K562 (cell line): ENCODE results near the gene MYO16.

Source experiments
- ATF7 ChIP-seq: fragments of 450-650 bp; IDR thresholded peaks from 2 replicates; pipeline ENCODE4 v1.7.1; 2014; ENCODE audit warnings: mild to moderate bottlenecking, moderate library complexity
- EP300 ChIP-seq: IDR thresholded peaks from 2 replicates; pipeline ENCODE4 v1.6.1; 2012; ENCODE audit warnings: low read length, improper control_type of control experiment
- IRF1 ChIP-seq: sonication (generic); formaldehyde crosslinking; IDR thresholded peaks from 2 replicates; pipeline ENCODE4 v1.8.0; 2022; ENCODE audit warnings: missing genetic modification reagents, mild to moderate bottlenecking, borderline replicate concordance
- MBD2 ChIP-seq: sonication (generic); IDR thresholded peaks from 2 replicates; pipeline ENCODE4 v1.6.1; 2016; ENCODE audit warnings: low read depth, borderline replicate concordance
- MXI1 ChIP-seq: IDR thresholded peaks from 2 replicates; pipeline ENCODE4 v1.6.1; 2011; ENCODE audit warnings: low read depth, mild to moderate bottlenecking, improper control_type of control experiment, low read length
- POLR2A ChIP-seq: fragments of 450-650 bp; conservative IDR thresholded peaks from 2 replicates; pipeline ENCODE4 v1.6.1; 2016
- ZSCAN32 ChIP-seq: fragments of 450-650 bp; formaldehyde crosslinking; IDR thresholded peaks from 2 replicates; pipeline ENCODE4 v1.4.0; 2020; ENCODE audit warnings: mild to moderate bottlenecking, moderate library complexity
- TF ChIP-seq, protein P1 (sequence below), 3 experiments: IDR thresholded peaks in 2 of 3; conservative IDR thresholded peaks in 1 of 3; 2 replicates each; pipeline ENCODE4 v1.5.1; 2011 to 2012; ENCODE audit warnings: low read length in 3 of 3, mild to moderate bottlenecking in 3 of 3, control low read depth in 2 of 3, improper control_type of control experiment in 1 of 3, inconsistent platforms in 1 of 3, low read depth in 1 of 3, mixed read lengths in 1 of 3, moderate library complexity in 1 of 3; ENCODE audit not compliant: insufficient read depth in 2 of 3
- TF ChIP-seq, protein P2 (sequence below): sonication (generic); formaldehyde crosslinking; IDR thresholded peaks from 2 replicates; pipeline ENCODE4 v1.8.1; 2023; ENCODE audit warnings: mild to moderate bottlenecking, missing genetic modification reagents
- TF ChIP-seq, protein P3 (sequence below): fragments of 250-450 bp; sonication (Bioruptor Pico); IDR thresholded peaks from 2 replicates; pipeline ENCODE4 v1.8.0; 2021; ENCODE audit warnings: borderline replicate concordance, mild to moderate bottlenecking, moderate library complexity; ENCODE audit not compliant: poor library complexity, severe bottlenecking

DNA sequence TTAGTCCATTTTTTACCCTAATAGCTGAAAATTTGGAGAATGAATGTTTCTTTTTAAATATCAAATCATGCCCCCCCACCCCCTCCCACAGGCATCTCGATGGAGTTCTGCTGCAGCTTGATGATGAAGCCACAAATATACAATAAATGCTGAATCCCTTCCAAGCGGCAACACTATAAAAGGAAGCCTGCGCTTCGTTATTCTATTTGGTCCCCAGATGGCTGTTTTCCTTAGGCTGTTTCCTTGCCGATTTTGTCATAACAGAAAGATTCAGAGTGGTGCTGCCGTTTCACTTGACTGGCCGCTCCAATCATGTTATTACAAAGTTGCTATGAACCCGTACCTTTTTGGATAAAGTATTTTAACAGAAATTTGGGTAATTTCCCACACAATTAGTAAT, 79.5 kb downstream of the MYO16 start:
- TF ChIP-seq, protein P1, sequence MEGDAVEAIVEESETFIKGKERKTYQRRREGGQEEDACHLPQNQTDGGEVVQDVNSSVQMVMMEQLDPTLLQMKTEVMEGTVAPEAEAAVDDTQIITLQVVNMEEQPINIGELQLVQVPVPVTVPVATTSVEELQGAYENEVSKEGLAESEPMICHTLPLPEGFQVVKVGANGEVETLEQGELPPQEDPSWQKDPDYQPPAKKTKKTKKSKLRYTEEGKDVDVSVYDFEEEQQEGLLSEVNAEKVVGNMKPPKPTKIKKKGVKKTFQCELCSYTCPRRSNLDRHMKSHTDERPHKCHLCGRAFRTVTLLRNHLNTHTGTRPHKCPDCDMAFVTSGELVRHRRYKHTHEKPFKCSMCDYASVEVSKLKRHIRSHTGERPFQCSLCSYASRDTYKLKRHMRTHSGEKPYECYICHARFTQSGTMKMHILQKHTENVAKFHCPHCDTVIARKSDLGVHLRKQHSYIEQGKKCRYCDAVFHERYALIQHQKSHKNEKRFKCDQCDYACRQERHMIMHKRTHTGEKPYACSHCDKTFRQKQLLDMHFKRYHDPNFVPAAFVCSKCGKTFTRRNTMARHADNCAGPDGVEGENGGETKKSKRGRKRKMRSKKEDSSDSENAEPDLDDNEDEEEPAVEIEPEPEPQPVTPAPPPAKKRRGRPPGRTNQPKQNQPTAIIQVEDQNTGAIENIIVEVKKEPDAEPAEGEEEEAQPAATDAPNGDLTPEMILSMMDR (IDR thresholded peaks at IDR 0.05 in 2 of 3, conservative IDR thresholded peaks at IDR 0.05 in 1 of 3; ENCODE audit: insufficient read depth in 2 of 3, low read depth in 1 of 3, low read length in 3 of 3), result no peak
- TF ChIP-seq, protein P2, sequence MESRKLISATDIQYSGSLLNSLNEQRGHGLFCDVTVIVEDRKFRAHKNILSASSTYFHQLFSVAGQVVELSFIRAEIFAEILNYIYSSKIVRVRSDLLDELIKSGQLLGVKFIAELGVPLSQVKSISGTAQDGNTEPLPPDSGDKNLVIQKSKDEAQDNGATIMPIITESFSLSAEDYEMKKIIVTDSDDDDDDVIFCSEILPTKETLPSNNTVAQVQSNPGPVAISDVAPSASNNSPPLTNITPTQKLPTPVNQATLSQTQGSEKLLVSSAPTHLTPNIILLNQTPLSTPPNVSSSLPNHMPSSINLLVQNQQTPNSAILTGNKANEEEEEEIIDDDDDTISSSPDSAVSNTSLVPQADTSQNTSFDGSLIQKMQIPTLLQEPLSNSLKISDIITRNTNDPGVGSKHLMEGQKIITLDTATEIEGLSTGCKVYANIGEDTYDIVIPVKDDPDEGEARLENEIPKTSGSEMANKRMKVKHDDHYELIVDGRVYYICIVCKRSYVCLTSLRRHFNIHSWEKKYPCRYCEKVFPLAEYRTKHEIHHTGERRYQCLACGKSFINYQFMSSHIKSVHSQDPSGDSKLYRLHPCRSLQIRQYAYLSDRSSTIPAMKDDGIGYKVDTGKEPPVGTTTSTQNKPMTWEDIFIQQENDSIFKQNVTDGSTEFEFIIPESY (CRISPR knock-in tag), result no peak
- TF ChIP-seq POLR2A (no peak), ATF7 (no peak), IRF1 (CRISPR knock-in tag) (no peak), MXI1 (no peak), EP300 (no peak), ZSCAN32 (CRISPR knock-in tag) (no peak), MBD2 (no peak)
- TF ChIP-seq, protein P3, sequence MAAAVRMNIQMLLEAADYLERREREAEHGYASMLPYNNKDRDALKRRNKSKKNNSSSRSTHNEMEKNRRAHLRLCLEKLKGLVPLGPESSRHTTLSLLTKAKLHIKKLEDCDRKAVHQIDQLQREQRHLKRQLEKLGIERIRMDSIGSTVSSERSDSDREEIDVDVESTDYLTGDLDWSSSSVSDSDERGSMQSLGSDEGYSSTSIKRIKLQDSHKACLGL (CRISPR knock-in tag), result no peak
